Stimulated activated CD4-positive, alpha-beta T cell treated with anti-CD3 and anti-CD28 coated beads, Interleukin-1b, Interleukin-23, amount 100 ng/mL, for 4 hours (primary cell): ENCODE measurements around the gene PALLD.
"Not testable (repeated sequence)": the region's sequence is repeated elsewhere in the genome, so short reads cannot be mapped to it uniquely, and the experiment has no call there.

Source experiments
- DNase-seq, 2 donors: peaks; one replicate each; pipeline ENCODE4 v3.0.0-alpha.2; 2020; ENCODE audit warnings: low read depth in 2 of 2

The PALLD gene

GRCh38 chr4:168794881-168795280 is 298.0 kb downstream of the PALLD start:
- no peak for DNase-seq

DNA sequence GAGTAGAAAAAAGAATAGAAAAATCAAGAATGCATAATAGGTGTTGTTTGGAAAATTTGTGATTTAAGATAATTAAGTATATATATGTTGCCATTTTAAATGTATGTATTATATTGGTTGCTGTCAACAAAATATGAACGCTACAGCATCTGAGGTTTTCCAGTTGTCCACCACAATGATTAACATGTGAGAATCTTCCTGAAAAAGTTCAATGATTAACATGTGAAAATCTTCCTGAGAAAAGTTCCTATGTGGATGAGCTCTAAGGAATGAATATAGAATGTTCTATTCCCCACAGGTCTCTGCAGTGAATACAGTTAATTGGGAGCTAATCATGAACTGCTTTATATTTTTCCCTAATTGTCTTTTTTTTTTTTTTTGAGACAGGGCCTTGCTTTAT is 298.5 kb downstream of the PALLD start:
- no peak for DNase-seq

- DNase-seq = no peak
Observed at GRCh38 chr4:168796362-168797106, 299.7 kb downstream of the PALLD start.

GRCh38 chr4:168797194-168797593 is 300.3 kb downstream of the PALLD start:
- DNase-seq = no peak

DNA sequence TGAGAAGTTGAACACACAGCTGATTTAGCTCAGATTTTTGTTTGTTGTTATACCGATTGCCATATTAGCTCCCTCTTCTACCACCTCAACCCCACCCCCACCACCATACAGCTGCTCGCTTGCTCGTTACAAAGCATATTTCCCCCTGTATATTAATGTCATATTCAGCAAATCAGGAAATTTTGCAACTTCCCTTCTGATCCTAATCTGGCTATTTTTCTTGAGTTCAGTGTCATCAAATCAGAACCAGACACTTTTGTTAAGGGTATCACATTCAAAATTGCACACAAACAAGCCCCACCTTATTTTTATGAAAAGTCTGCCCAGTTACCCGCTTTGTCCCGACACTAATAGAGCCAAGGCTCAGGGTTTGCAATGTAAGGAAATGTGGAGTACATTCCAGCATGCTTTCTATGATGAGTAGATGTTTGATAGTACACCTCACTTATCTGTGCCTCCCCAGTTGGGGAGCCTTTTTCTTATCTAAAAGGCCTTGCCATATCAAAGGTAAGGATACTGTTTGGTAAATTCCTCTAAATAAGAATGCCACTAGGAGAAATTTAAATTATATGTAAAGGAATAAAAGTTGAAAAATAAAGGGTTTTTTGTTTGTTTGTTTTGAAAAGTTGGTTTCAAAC is 301.0 kb downstream of the PALLD start:
- no peak for DNase-seq

- no peak for DNase-seq
Observed at GRCh38 chr4:168800926-168801325, 304.1 kb downstream of the PALLD start.

DNA sequence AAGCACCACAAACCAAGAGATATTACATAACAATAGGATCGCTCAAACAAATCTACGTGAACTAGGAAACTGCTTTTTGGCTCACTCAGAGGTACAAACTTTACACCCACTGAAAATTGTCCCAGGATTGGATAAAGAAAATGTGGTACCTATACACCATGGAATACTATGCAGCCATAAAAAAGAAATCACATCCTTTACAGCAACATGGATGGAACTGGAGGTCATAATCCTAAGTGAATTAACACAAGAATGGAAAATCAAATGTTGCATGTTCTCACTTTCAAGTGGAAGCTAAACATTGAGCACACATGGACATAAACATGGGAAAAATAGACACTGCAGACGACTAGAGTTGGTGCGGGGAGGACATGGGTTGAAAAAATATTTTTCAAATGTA is 305.4 kb downstream of the PALLD start:
- DNase-seq = no peak

GRCh38 chr4:168803052-168803451 is 306.2 kb downstream of the PALLD start:
- not testable (repeated sequence) for DNase-seq

DNA sequence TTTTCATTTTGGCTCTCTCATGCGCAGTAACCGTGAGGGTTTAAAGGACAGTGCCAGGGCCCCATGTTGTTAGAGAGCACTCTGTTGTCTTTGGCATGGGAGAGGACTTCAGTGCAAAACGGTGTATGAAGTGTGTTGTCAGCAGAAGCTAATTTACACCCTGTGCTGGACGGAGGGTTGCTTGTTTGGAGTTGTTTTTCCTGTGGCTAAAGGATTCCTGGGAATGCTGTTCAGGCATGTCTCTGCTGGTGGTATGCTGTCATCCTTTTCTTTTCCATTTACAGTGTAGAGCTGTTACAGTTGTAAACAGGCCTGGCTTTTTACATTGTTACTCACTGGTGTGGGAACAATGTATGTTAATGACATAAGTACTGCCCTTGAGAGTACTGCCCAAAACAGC is 306.9 kb downstream of the PALLD start:
- no peak for DNase-seq

- no peak for DNase-seq
Observed at GRCh38 chr4:168804146-168804545, 307.3 kb downstream of the PALLD start.

DNA sequence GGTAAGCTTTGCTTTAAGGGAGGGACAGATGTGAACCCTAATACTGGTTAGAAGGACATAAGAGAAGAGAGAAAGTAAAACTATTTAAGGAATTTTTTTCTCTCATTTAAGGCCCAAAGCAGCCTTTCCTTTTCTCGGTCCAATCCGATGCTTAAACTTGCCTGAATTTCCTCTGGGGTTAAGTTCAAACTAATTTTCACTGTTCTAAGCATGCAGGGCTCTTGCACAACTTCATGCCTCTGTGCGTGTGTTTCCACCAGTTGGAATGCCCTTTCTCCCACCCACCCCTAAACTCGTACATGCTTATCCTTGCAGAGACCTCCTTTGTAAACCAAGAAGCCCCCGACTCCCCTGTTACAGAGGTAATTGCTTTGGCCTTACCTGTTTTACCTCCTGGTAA is 308.5 kb downstream of the PALLD start:
- DNase-seq = no peak

GRCh38 chr4:168806247-168806646 is 309.4 kb downstream of the PALLD start:
- DNase-seq = not testable (repeated sequence)

GRCh38 chr4:168811207-168811606 is 314.4 kb downstream of the PALLD start:
- no peak for DNase-seq

GRCh38 chr4:168811786-168812651 is 315.2 kb downstream of the PALLD start:
- no peak for DNase-seq

DNA sequence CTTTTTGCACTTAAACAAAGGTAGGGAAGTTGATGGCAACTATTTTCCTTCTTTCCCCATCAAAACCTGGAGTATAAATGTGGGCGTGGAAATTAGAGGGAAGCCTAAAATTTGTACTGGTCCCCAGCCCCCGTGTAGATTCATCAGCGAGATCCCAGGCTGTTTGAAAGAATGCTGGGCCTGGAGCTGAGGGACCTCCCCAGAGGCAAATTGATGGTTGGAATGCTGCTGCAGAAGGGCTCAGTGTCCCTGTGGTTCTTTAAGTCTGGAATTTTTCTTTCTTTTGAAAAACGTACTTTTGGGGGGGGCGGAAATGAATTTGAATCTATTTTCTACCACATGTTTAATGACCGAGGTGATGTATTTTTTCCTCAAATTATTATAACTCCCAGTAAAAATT is 316.0 kb downstream of the PALLD start:
- DNase-seq = no peak

GRCh38 chr4:168813890-168814289 is 317.0 kb downstream of the PALLD start:
- no peak for DNase-seq

GRCh38 chr4:168815379-168816345 is 318.8 kb downstream of the PALLD start:
- DNase-seq = no peak

- DNase-seq = no peak
Observed at GRCh38 chr4:168817370-168817769, 320.5 kb downstream of the PALLD start.

DNA sequence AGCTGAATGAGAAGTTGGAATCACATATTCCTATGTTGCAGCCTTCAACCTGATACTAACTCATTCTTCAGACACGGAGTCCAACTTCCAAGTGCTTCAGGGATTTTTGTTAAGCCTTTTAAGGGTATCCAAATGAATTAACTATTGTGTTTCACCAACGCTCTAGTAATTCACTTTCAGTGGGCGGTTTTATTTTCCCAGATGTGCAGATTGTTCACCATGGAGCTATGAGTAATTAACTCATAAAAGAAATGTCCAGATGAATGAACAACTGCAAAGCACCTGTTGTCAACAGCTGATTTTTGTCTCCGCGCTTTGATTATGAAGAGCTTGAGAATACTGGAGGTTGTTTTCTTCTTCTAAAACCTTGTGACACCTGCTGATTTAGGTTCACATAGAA is 325.6 kb downstream of the PALLD start:
- DNase-seq = no peak

DNA sequence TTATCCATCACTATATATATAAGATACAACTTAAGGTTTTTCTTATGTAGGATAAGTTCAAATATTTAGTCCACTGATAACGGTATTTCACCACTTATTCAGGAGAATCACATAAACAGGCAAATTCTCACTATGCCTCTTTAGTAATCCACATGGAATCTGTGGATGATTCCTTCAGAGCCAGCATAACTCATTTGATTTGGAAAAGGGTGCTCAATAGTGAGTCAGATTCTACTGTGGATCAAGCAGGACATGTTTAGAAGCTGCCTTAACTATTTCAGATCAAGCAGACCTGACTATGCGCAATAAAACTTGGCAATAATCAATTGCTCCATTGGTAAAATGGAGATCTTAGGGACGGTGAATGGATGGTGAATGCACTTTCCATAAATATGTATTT is 329.1 kb downstream of the PALLD start:
- no peak for DNase-seq

GRCh38 chr4:168826620-168827019 is 329.8 kb downstream of the PALLD start:
- DNase-seq = no peak
